MCF 10A (cell line): Measurements from ENCODE around the gene CUZD1. TPM values are rescaled to one million over a fixed set of nuclear protein-coding genes. Genes with fewer than 3 reads are reported as not detected.
A peak's percentile ranks its signal among the peaks of the same experiment; 100 is the strongest.

Source experiments
- BruUV-seq: library from RNA; stranded (reverse); fragments of 400-500 nt; replicated peaks from 2 replicates; lab custom pipeline; 2021; lab: Mats Ljungman, UMichigan
- CTCF ChIA-PET: fragments of 300-600 bp; sonication (Branson Sonifier 250); formaldehyde crosslinking; extraction: SDS; loops from one replicate; lab custom pipeline; 2021; ENCODE audit warnings: antibody characterized with exemption, inconsistent platforms; lab: Yijun Ruan, JAX
- POLR2A ChIA-PET: fragments of 300-600, 350-650 bp; sonication (Branson Sonifier 250); formaldehyde crosslinking; extraction: SDS; loops from one replicate; lab custom pipeline; 2020; ENCODE audit warnings: antibody characterized with exemption, inconsistent platforms; lab: Yijun Ruan, JAX
- DNase-seq: peaks from one replicate; pipeline ENCODE4 v3.0.0-alpha.2; 2018; ENCODE audit not compliant: unreplicated experiment
- H3K27ac Mint-ChIP-seq: one replicate; pipeline ENCODE4 v1.8.0; 2022; ENCODE audit warnings: mild to moderate bottlenecking, low read depth, mixed read lengths; ENCODE audit not compliant: unreplicated experiment
- H3K27me3 Mint-ChIP-seq: one replicate; pipeline ENCODE4 v1.8.0; 2022; ENCODE audit warnings: mixed read lengths; ENCODE audit not compliant: insufficient read depth, unreplicated experiment
- H3K36me3 Mint-ChIP-seq: one replicate; pipeline ENCODE4 v1.8.0; 2022; ENCODE audit warnings: mild to moderate bottlenecking, moderate library complexity, mixed read lengths; ENCODE audit not compliant: insufficient read depth, unreplicated experiment
- H3K4me1 Mint-ChIP-seq: one replicate; pipeline ENCODE4 v1.8.0; 2022; ENCODE audit warnings: mixed read lengths; ENCODE audit not compliant: insufficient read depth, unreplicated experiment
- H3K4me3 Mint-ChIP-seq: one replicate; pipeline ENCODE4 v1.8.0; 2022; ENCODE audit warnings: mild to moderate bottlenecking, moderate library complexity, mixed read lengths; ENCODE audit not compliant: unreplicated experiment
- H3K9me3 Mint-ChIP-seq: one replicate; pipeline ENCODE4 v1.8.0; 2022; ENCODE audit warnings: mixed read lengths; ENCODE audit not compliant: unreplicated experiment
- CTCF ChIP-seq: fragments of 200-600 bp; IDR thresholded peaks from one replicate; pipeline ENCODE4 v1.8.0; 2022; ENCODE audit warnings: antibody characterized with exemption, mild to moderate bottlenecking; ENCODE audit not compliant: unreplicated experiment
- intact Hi-C: fragments of 100-400 bp; cut with micrococcal nuclease; formaldehyde crosslinking; loops from 2 replicates; pipeline ENCODE4 v1.14.1; 2022
- total RNA-seq: library from RNA; stranded (reverse); gene quantifications from 2 replicates; pipeline ENCODE4 v1.2.3, GENCODE V29; 2022

CUZD1 gene
- total RNA-seq, 1 experiment from 2014 or later: 1.1 TPM

DNA sequence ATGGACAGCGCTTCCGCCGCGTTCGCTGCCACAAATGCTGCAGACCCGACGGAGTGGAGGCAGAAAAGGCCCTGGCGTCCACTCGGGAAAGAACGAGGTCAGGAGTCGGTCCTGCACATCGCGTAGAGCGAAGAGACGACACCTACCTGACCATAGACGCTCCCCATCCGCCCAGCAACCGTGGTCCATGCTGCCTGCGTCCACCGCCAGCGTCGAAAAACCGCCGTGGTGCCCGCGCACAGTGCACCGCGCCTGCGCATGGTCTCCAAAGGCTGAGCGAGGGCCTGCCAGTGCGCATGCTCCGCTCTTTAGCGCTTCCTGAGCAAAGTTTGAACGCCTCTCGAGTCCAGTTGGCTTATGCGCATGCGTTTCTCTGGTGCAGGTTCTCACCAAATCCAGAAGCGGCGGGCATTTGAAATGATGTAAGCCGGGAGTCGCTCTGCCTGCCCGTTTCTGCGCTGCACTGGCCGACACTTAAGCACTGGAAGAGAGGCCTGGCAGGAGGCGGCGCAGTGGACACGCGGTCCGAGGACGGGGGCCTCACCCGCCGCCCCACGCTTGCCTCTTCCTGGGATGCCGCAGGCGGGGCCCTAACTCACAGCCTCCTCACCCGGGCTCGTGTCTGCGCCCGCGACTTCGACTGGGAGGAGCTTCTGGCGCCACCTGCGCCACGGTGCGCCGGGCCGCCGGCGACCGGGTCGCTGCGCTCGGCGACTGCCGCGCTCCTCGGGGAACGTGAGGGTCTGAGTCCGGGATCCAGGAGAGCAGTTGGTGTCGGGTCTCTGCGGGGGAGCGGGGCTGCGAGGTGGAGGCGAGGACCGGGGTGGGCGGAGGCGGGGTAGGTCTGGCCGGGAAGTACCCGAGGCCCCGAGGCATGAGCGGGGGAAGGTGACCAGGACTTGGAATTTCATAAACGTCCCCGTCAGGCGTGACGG lies 33.9 kb upstream of the CUZD1 start, which contains the start of gene FAM24B:
FAM24B (minus strand) TSS at position 243 of the 935 bp plus-strand sequence. CDS start 29,066 bp downstream, outside the sequence.
- TF ChIP-seq CTCF: no peak
- Mint-ChIP-seq H3K27ac (peak within 1 kb of the TSS; percentile 83), H3K27me3 (no peaks in the 10 kb centered on the region), H3K9me3 (no peaks in the 10 kb centered on the region), H3K36me3 (peaks cover 24% of the 10 kb centered on the region), H3K4me1 (peaks cover 39% of the 10 kb centered on the region), H3K4me3 (peak within 1 kb of the TSS; percentile 87)
- DNase-seq: peak; percentile 98
- POLR2A ChIA-PET: interaction anchor here (0.7 to 1.0 kb wide), 3 partner anchors 19 to 101 kb away, joined by 3 to 5 read pairs (median 3); partner anchors contain the start of gene PSTK
- no TSS peak for BruUV-seq
- intact Hi-C loops: no loop called here
- CTCF ChIA-PET: interaction anchor here (0.5 kb wide), 2 partner anchors 624 to 1187 kb away, joined by 3 read pairs; no protein-coding TSS in a partner anchor

- intact Hi-C loops: no loop called here
- Mint-ChIP-seq H3K27ac (peak overlapping the region; percentile 83), H3K9me3 (no peaks in the 10 kb centered on the region), H3K4me3 (peak overlapping the region; percentile 87), H3K36me3 (peaks cover 18% of the 10 kb centered on the region), H3K4me1 (peaks cover 34% of the 10 kb centered on the region), H3K27me3 (no peaks in the 10 kb centered on the region)
- peak; percentile 28 for DNase-seq
- TF ChIP-seq CTCF: no peak
- ChIA-PET POLR2A (interaction anchor here (0.6 to 0.8 kb wide), 2 partner anchors 12 to 14 kb away, joined by 3 to 5 read pairs; no protein-coding TSS in a partner anchor), CTCF (interaction anchor here (0.7 kb wide), 1 partner anchor 164 kb away, joined by 3 read pairs; no protein-coding TSS in a partner anchor)
- BruUV-seq: TSS peak; percentile 61
Observed at GRCh38 chr10:122878799-122879338, 33.2 kb upstream of the CUZD1 start.

- no peaks in the 10 kb centered on the region for H3K9me3 Mint-ChIP-seq
- intact Hi-C loops: no loop called here
- POLR2A ChIA-PET: interaction anchor here (0.6 kb wide), 1 partner anchor 949 kb away, joined by 3 read pairs; the partner anchor contains the start of gene ATE1
- peaks cover 16% of the 10 kb centered on the region for H3K36me3 Mint-ChIP-seq
- H3K27me3 Mint-ChIP-seq: no peaks in the 10 kb centered on the region
- no peak overlapping the region for H3K4me3 Mint-ChIP-seq
- no peak for DNase-seq
- no peak overlapping the region for H3K27ac Mint-ChIP-seq
- no peak for TF ChIP-seq CTCF
- no TSS peak for BruUV-seq
- peaks cover 33% of the 10 kb centered on the region for H3K4me1 Mint-ChIP-seq
- CTCF ChIA-PET: no interaction called here
Observed at GRCh38 chr10:122877264-122877663, 31.6 kb upstream of the CUZD1 start.

- H3K4me1 Mint-ChIP-seq: peaks cover 33% of the 10 kb centered on the region
- TF ChIP-seq CTCF: no peak
- no peak overlapping the region for H3K4me3 Mint-ChIP-seq
- POLR2A ChIA-PET: interaction anchor here (0.6 kb wide), 1 partner anchor 949 kb away, joined by 3 read pairs; the partner anchor contains the start of gene ATE1
- BruUV-seq: no TSS peak
- no peak overlapping the region for H3K27ac Mint-ChIP-seq
- H3K36me3 Mint-ChIP-seq: peaks cover 16% of the 10 kb centered on the region
- H3K27me3 Mint-ChIP-seq: no peaks in the 10 kb centered on the region
- CTCF ChIA-PET: interaction anchor here (0.5 kb wide), 1 partner anchor 596 kb away, joined by 3 read pairs; no protein-coding TSS in a partner anchor
- no peaks in the 10 kb centered on the region for H3K9me3 Mint-ChIP-seq
- no peak for DNase-seq
- intact Hi-C loops: no loop called here
Observed at GRCh38 chr10:122876467-122876855, 30.8 kb upstream of the CUZD1 start.
